MM.1S (cell line): ENCODE measurements around the gene DYNLRB1.

ENCODE experiments used
- EZH2 ChIP-seq: fragments of 300-600 bp; sonication (generic); optimal IDR thresholded peaks from 2 replicates; pipeline ENCODE3; 2017; ENCODE audit warnings: low read depth, mild to moderate bottlenecking, antibody characterized with exemption, low read length, mixed read lengths
- EZH2phosphoT487 ChIP-seq: fragments of 300-600 bp; sonication (generic); IDR thresholded peaks from 2 replicates; pipeline ENCODE4 v1.6.1; 2018; ENCODE audit warnings: antibody characterized with exemption, low read length
- TF ChIP-seq, protein P1 (sequence below): fragments of 300-600 bp; sonication (generic); IDR thresholded peaks from 2 replicates; pipeline ENCODE4 v1.5.1; 2016; ENCODE audit warnings: antibody characterized with exemption, low read length, mixed read lengths

DNA sequence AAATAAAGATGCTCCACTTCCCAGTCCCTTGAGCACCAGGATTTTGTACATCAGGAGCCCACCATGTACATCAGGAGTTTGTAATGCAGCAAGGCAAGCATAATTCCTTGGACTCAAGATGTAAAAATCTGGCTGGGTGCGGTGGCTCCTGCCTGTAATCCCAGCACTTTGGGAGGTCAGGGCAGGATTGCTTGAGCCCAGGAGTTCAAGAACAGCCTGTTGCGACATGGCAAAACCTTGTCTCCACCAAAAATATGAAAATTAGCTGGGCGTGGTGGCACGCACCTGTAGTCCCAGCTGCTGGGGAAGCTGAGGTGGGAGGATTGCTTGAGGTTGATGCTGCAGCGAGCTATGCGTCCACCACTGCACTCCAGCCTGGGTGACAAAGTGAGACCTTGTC, 26.2 kb downstream of the DYNLRB1 start:
- TF ChIP-seq, protein P1, sequence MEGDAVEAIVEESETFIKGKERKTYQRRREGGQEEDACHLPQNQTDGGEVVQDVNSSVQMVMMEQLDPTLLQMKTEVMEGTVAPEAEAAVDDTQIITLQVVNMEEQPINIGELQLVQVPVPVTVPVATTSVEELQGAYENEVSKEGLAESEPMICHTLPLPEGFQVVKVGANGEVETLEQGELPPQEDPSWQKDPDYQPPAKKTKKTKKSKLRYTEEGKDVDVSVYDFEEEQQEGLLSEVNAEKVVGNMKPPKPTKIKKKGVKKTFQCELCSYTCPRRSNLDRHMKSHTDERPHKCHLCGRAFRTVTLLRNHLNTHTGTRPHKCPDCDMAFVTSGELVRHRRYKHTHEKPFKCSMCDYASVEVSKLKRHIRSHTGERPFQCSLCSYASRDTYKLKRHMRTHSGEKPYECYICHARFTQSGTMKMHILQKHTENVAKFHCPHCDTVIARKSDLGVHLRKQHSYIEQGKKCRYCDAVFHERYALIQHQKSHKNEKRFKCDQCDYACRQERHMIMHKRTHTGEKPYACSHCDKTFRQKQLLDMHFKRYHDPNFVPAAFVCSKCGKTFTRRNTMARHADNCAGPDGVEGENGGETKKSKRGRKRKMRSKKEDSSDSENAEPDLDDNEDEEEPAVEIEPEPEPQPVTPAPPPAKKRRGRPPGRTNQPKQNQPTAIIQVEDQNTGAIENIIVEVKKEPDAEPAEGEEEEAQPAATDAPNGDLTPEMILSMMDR: no peak
- no peak for TF ChIP-seq EZH2
- TF ChIP-seq EZH2phosphoT487: no peak
